Activated naive CD4-positive, alpha-beta T cell treated with anti-CD3 and anti-CD28 coated beads, Interleukin-2, amount 10 ng/mL, durations not matched to agents 7 days and 5 days (primary cell): ENCODE results near the gene NOC4L.

ENCODE experiments used
- CTCF ChIA-PET: fragments of 350-600 bp; sonication (Branson Sonifier 250); formaldehyde crosslinking; loops from one replicate; lab custom pipeline; 2021; ENCODE audit warnings: antibody characterized with exemption; lab: Charles Lee
- DNase-seq: peaks from one replicate; pipeline ENCODE4 v3.0.0-alpha.2; 2020
- H3K27ac Mint-ChIP-seq: one replicate; pipeline ENCODE4 v1.8.0; 2021; ENCODE audit warnings: mild to moderate bottlenecking, moderate library complexity, mixed read lengths
- H3K27me3 Mint-ChIP-seq: one replicate; pipeline ENCODE4 v1.8.0; 2021; ENCODE audit warnings: mild to moderate bottlenecking, mixed read lengths
- H3K36me3 Mint-ChIP-seq: one replicate; pipeline ENCODE4 v1.8.0; 2021; ENCODE audit warnings: mixed read lengths
- H3K4me1 Mint-ChIP-seq: one replicate; pipeline ENCODE4 v1.8.0; 2021; ENCODE audit warnings: mixed read lengths
- H3K4me3 Mint-ChIP-seq: one replicate; pipeline ENCODE4 v1.8.0; 2021; ENCODE audit warnings: mild to moderate bottlenecking, moderate library complexity, mixed read lengths
- H3K9me3 Mint-ChIP-seq: one replicate; pipeline ENCODE4 v1.8.0; 2021; ENCODE audit warnings: mixed read lengths

Gene NOC4L

DNA sequence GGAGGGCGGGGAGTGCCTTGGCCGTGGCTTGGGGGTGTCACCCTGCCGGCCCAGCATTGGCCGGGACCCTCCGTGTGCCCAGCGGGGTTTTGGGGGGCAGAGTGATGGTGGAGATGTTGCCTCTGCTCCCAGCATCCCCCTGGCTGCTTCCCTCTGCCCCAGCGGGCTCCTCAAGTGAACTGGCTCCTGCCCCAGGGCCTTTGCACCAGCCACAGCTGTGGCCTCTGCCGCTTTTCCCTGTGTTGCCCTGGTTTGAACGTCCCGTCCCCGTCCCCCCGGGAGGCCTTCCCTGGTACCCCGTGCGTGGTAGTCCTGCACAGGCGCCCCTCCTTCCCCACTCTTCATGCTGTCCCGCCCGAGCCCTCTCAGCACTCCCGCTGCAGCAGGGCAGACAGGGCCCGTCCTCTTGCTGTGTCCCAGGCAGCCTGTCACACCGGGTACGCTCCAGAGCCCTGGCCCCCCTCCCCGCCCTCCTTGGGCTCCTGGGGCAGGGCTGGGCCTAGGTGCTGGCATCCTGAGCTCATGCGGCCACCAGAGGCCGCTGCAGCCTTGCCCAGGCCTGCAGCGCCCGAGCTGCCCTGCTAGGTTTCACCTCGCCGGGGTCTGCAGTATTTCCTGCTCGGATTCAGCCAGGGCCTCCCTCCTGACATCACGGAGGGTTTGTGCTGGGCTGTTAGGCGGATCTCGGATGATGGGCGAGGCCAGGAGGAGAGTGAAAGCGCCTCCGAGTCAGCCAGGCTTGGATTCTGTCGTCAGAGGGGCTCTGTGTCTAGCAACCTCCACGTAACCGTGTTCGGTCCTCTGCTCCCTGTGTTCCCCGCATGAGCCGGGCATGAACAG lies 9.5 kb downstream of the NOC4L start:
- no peak overlapping the region for H3K27ac Mint-ChIP-seq
- H3K4me3 Mint-ChIP-seq, result no peak overlapping the region
- no peaks in the 10 kb centered on the region for H3K27me3 Mint-ChIP-seq

GRCh38 chr12:132154341-132154761 lies 10.1 kb downstream of the NOC4L start:
- Mint-ChIP-seq H3K4me1 (no peaks in the 10 kb centered on the region), H3K4me3 (no peak overlapping the region), H3K9me3 (no peaks in the 10 kb centered on the region), H3K27me3 (no peaks in the 10 kb centered on the region), H3K36me3 (peaks cover 2% of the 10 kb centered on the region), H3K27ac (no peak overlapping the region)
- CTCF ChIA-PET, result interaction anchor here (0.6 to 1.8 kb wide), 11 partner anchors 8 to 276 kb away, joined by 3 to 27 read pairs (median 4); partner anchors contain the start of gene NOC4L
- DNase-seq, result no peak

More for the DNA sequence above, 9.5 kb downstream of the NOC4L start:
- CTCF ChIA-PET, result interaction anchor here (0.6 to 1.8 kb wide), 15 partner anchors 9 to 460 kb away, joined by 3 to 27 read pairs (median 4); partner anchors contain the start of gene NOC4L
- no peaks in the 10 kb centered on the region for H3K4me1 Mint-ChIP-seq
- peaks cover 2% of the 10 kb centered on the region for H3K36me3 Mint-ChIP-seq
- DNase-seq, result peak; percentile 84
- H3K9me3 Mint-ChIP-seq, result no peaks in the 10 kb centered on the region

GRCh38 chr12:132154941-132155770 lies 10.9 kb downstream of the NOC4L start:
- Mint-ChIP-seq H3K27ac (no peak overlapping the region), H3K4me1 (peaks cover 3% of the 10 kb centered on the region), H3K27me3 (no peaks in the 10 kb centered on the region), H3K36me3 (peaks cover 2% of the 10 kb centered on the region), H3K4me3 (no peak overlapping the region), H3K9me3 (no peaks in the 10 kb centered on the region)
- CTCF ChIA-PET, result interaction anchor here (0.7 to 1.0 kb wide), 2 partner anchors 24 to 64 kb away, joined by 3 to 4 read pairs; no protein-coding TSS in a partner anchor
- peak; percentile 58 for DNase-seq

DNA sequence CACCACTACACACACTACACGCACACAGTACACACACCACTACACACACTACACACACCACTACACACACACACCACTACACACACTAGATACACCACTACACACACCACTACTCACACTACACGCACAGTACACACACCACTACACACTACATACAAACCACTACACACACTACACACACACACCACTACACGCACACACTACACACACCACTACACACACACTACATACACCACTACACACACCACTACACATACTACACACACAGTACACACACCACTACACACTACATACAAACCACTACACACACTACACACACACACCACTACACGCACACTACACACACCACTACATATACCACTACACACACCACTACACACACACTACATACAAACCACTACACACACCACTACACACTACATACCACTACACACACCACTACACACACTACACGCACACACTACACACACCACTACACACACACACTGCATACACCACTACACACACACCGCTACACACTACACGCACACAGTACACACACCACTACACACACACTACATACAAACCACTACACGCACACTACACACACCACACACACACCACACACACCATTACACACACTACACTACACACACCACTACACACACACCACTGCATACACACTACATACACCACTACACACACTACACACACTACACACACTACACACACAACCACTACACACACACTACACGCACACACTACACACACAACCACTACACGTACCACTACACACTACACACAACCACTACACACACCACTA lies 11.7 kb downstream of the NOC4L start:
- Mint-ChIP-seq H3K36me3 (peaks cover 2% of the 10 kb centered on the region), H3K27ac (no peak overlapping the region), H3K4me3 (no peak overlapping the region), H3K27me3 (no peaks in the 10 kb centered on the region), H3K4me1 (peaks cover 3% of the 10 kb centered on the region), H3K9me3 (no peaks in the 10 kb centered on the region)
- no peak for DNase-seq
- CTCF ChIA-PET, result interaction anchor here (1.0 kb wide), 1 partner anchor 23 kb away, joined by 4 read pairs; no protein-coding TSS in a partner anchor

DNA sequence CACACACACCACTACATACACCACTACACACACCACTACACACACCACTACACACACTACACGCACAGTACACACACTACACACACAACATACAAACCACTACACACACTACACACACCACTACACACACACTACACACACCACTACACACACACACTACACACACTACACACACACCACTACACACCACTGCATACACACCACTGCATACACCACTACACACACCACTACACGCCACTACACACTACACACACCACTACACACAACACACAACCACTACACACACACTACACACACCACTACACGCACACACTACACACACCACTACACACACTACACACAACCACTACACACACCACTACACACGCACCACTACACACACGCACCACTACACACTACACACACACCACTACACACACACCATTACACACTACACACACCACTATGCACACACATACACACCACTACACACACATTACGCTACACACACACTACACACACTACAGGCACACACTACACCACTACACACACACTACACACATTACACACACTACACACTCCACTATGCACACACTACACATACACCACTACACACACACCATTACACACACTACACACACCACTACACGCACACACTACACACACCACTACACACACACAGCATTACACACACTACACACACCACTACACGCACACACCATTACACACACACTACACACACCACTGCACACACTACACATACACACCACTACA lies 12.5 kb downstream of the NOC4L start:
- CTCF ChIA-PET, result no interaction called here
- H3K4me3 Mint-ChIP-seq, result no peak overlapping the region
- H3K4me1 Mint-ChIP-seq, result peaks cover 3% of the 10 kb centered on the region
- H3K9me3 Mint-ChIP-seq, result no peaks in the 10 kb centered on the region
- no peaks in the 10 kb centered on the region for H3K36me3 Mint-ChIP-seq
- H3K27ac Mint-ChIP-seq, result no peak overlapping the region
- H3K27me3 Mint-ChIP-seq, result peaks cover under 1% of the 10 kb centered on the region
- DNase-seq, result no peak

- Mint-ChIP-seq H3K4me3 (no peak overlapping the region), H3K4me1 (peaks cover 8% of the 10 kb centered on the region), H3K9me3 (no peaks in the 10 kb centered on the region), H3K36me3 (no peaks in the 10 kb centered on the region), H3K27ac (no peak overlapping the region), H3K27me3 (peaks cover 12% of the 10 kb centered on the region)
- no peak for DNase-seq
- CTCF ChIA-PET, result no interaction called here
These were observed 13.6 kb downstream of the NOC4L start for GRCh38 chr12:132157733-132158409.

DNA sequence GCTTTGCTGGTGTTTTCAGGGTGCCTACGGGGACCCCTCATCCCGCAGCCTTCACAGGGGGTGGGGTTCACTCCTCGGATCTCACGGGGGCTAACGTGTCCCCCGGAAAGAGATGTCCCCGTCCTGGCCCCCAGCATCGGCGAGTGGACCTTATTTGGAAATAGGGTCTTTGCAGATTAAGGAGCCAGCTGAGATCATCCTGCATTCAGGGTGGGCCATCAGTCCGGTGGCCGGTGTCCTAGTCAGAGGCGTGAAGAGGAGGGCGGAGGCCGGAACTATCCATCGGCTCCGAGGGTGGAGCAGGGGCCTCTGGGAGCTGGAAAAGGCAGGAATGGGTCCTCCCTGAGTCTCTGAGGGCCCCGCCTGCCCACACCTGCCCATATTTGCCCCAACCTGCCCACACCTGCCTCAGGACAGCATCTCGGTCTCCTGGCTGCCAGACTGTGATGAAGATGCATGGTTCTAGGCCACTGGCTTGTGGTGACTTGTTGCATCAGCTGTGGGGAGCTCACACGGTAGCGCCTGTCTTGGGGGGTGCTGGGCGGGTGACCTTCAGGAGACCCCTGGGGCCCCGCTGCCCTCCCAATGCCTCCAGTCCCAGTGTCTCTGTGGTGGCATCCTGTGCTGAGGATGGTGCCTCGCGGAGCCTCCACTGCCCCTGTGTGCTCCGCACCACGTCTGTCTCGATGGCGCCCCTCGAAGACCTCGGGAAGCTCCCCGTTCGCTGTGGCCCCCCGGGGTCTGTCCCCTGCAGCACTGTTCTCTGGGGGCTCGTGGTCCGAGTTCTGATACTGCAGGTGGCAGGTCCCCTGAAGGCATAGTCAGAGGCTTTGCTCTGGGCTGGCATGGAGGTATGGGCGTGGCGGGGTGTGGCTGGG lies 14.7 kb downstream of the NOC4L start:
- DNase-seq, result no peak
- Mint-ChIP-seq H3K4me3 (no peak overlapping the region), H3K9me3 (no peaks in the 10 kb centered on the region), H3K4me1 (peaks cover 12% of the 10 kb centered on the region), H3K27ac (no peak overlapping the region), H3K36me3 (no peaks in the 10 kb centered on the region), H3K27me3 (peaks cover 22% of the 10 kb centered on the region)
- CTCF ChIA-PET, result no interaction called here

GRCh38 chr12:132159555-132160003 lies 15.3 kb downstream of the NOC4L start:
- Mint-ChIP-seq H3K36me3 (no peaks in the 10 kb centered on the region), H3K4me3 (no peak overlapping the region), H3K9me3 (no peaks in the 10 kb centered on the region), H3K27ac (no peak overlapping the region), H3K4me1 (peaks cover 15% of the 10 kb centered on the region), H3K27me3 (peaks cover 27% of the 10 kb centered on the region)
- CTCF ChIA-PET, result no interaction called here
- DNase-seq, result no peak

- no peaks in the 10 kb centered on the region for H3K36me3 Mint-ChIP-seq
- no peak overlapping the region for H3K4me3 Mint-ChIP-seq
- H3K27ac Mint-ChIP-seq, result no peak overlapping the region
- H3K4me1 Mint-ChIP-seq, result peaks cover 15% of the 10 kb centered on the region
- DNase-seq, result no peak
- H3K27me3 Mint-ChIP-seq, result peaks cover 28% of the 10 kb centered on the region
- CTCF ChIA-PET, result no interaction called here
- no peaks in the 10 kb centered on the region for H3K9me3 Mint-ChIP-seq
These were observed 15.8 kb downstream of the NOC4L start for GRCh38 chr12:132160016-132160415.

DNA sequence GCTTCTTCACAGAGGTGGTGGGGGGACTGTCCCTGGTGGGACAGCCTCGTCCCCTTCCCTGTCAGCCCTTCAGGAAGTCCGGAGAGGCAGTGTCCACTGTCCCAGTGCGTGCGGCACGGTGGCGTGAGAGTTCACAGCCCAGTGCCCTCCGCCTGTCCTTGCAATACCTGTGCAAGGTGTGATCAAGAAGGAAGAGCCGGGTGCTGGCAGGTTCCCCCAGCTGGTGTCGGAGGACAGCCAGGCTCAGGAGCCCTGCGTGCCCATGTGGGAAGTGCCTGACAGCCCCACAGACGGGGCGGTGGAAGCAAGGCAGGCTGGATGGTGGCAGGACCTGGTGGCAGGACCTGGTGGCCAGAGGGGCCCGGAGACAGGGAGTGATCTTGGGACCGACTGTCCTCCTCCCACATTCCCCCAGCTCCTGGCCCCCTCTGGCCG lies 16.4 kb downstream of the NOC4L start:
- no peaks in the 10 kb centered on the region for H3K36me3 Mint-ChIP-seq
- CTCF ChIA-PET, result interaction anchor here (1.4 to 1.8 kb wide), 2 partner anchors 25 to 177 kb away, joined by 3 to 4 read pairs; no protein-coding TSS in a partner anchor
- H3K27me3 Mint-ChIP-seq, result peaks cover 28% of the 10 kb centered on the region
- H3K4me3 Mint-ChIP-seq, result no peak overlapping the region
- peaks cover 15% of the 10 kb centered on the region for H3K4me1 Mint-ChIP-seq
- no peak for DNase-seq
- H3K9me3 Mint-ChIP-seq, result no peaks in the 10 kb centered on the region
- H3K27ac Mint-ChIP-seq, result no peak overlapping the region

GRCh38 chr12:132161036-132161781 lies 17.0 kb downstream of the NOC4L start:
- H3K27me3 Mint-ChIP-seq, result peaks cover 28% of the 10 kb centered on the region
- no peak for DNase-seq
- no peak overlapping the region for H3K27ac Mint-ChIP-seq
- H3K4me1 Mint-ChIP-seq, result peaks cover 15% of the 10 kb centered on the region
- H3K9me3 Mint-ChIP-seq, result peaks cover 2% of the 10 kb centered on the region
- no peaks in the 10 kb centered on the region for H3K36me3 Mint-ChIP-seq
- no peak overlapping the region for H3K4me3 Mint-ChIP-seq
- CTCF ChIA-PET, result interaction anchor here (0.7 to 2.4 kb wide), 4 partner anchors 8 to 176 kb away, joined by 3 to 7 read pairs (median 4); no protein-coding TSS in a partner anchor
